ENCODE measurements around the gene SEMA5A. TPM values are rescaled to one million over a fixed set of nuclear protein-coding genes. Genes with fewer than 3 reads are reported as not detected.
A peak's percentile ranks its signal among the peaks of the same experiment; 100 is the strongest.

Gene SEMA5A
- total and polyA plus RNA-seq, 2 of the 13 experiments (the other 11 are each of a cell fraction or from before 2014, with no cell fraction given) = 0.01 TPM; not detected in 1

DNA sequence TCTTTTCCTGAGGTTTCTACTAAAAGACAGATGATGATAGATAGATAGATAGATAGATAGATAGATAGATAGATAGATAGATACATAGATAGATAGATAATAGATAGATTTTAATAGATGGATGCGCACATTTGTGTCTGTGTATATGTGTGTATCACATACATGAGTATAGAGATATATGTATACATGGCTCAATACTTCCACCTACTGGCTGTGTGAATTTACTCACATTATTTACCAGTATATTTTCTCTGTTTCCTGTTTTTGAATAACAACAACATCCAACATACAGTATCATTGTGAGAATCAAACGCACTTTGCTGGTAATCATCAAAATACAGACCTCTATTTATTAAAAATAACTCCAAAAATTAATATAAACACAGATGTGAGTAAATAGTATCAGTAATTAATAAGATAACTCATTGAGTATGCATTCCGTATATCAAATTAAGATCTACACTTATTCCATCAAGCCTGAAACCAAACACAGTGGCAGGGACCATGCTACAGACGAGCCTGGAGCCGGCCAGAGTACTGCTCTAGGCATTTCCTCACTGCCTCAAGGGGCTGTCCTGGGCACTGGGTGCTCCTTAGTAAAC lies 338.0 kb downstream of the SEMA5A start:
- in situ Hi-C loops (cut with HindIII; ENCODE audit: extremely low pct_ligation_motif_present, low pct_unique_long_range_greater_than_20kb) = loop anchor here (5.0 kb wide), 1 partner anchor 1281 kb away; no protein-coding TSS in a partner anchor

More for the DNA sequence above, 338.0 kb downstream of the SEMA5A start:
- DNase-seq (ENCODE audit: low spot score) = peak; percentile 34
- WGBS (ENCODE audit: low lambda C conversion rate) = 23% methylated on average over 5 of the region's 5 CpGs
- no TSS peak for BruUV-seq (replicated peaks)
- no peaks in the 10 kb centered on the region for H3K4me1 ChIP-seq (ENCODE audit: insufficient read depth, low read length)
- peak; percentile 53; the same call in 1 of the 2 replicates for TF ChIP-seq SMC3 (IDR thresholded peaks at IDR 0.05; ENCODE audit: low read length)
- TF ChIP-seq, protein P1, sequence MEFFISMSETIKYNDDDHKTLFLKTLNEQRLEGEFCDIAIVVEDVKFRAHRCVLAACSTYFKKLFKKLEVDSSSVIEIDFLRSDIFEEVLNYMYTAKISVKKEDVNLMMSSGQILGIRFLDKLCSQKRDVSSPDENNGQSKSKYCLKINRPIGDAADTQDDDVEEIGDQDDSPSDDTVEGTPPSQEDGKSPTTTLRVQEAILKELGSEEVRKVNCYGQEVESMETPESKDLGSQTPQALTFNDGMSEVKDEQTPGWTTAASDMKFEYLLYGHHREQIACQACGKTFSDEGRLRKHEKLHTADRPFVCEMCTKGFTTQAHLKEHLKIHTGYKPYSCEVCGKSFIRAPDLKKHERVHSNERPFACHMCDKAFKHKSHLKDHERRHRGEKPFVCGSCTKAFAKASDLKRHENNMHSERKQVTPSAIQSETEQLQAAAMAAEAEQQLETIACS (CRISPR knock-in tag; IDR thresholded peaks at IDR 0.05) = no peak
- TF ChIP-seq KLF16 (CRISPR knock-in tag; IDR thresholded peaks at IDR 0.05) = no peak
- no peak for TF ChIP-seq ZKSCAN1 (IDR thresholded peaks at IDR 0.05; ENCODE audit: low read length)
- TF ChIP-seq, protein P2, sequence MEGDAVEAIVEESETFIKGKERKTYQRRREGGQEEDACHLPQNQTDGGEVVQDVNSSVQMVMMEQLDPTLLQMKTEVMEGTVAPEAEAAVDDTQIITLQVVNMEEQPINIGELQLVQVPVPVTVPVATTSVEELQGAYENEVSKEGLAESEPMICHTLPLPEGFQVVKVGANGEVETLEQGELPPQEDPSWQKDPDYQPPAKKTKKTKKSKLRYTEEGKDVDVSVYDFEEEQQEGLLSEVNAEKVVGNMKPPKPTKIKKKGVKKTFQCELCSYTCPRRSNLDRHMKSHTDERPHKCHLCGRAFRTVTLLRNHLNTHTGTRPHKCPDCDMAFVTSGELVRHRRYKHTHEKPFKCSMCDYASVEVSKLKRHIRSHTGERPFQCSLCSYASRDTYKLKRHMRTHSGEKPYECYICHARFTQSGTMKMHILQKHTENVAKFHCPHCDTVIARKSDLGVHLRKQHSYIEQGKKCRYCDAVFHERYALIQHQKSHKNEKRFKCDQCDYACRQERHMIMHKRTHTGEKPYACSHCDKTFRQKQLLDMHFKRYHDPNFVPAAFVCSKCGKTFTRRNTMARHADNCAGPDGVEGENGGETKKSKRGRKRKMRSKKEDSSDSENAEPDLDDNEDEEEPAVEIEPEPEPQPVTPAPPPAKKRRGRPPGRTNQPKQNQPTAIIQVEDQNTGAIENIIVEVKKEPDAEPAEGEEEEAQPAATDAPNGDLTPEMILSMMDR (CRISPR knock-in tag; IDR thresholded peaks at IDR 0.05) = peak; percentile 60
- TF ChIP-seq ZNF101 (CRISPR knock-in tag; IDR thresholded peaks at IDR 0.05; ENCODE audit: borderline replicate concordance, low read depth) = no peak
- TF ChIP-seq STAG1 (CRISPR knock-in tag; IDR thresholded peaks at IDR 0.05) = peak; percentile 71
- TF ChIP-seq, protein P3, sequence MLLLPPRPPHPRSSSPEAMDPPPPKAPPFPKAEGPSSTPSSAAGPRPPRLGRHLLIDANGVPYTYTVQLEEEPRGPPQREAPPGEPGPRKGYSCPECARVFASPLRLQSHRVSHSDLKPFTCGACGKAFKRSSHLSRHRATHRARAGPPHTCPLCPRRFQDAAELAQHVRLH (CRISPR knock-in tag; IDR thresholded peaks at IDR 0.05; ENCODE audit: borderline replicate concordance, low read depth) = no peak
- no peak for TF ChIP-seq ZNF558 (CRISPR knock-in tag; IDR thresholded peaks at IDR 0.05; ENCODE audit: borderline replicate concordance)
- H4K20me1 ChIP-seq (ENCODE audit: insufficient read depth, low read length) = no peaks in the 10 kb centered on the region
- H3K36me3 ChIP-seq (replicated peaks in 1 of 2; ENCODE audit: control insufficient read depth in 1 of 2, insufficient read depth in 2 of 2, low read length in 2 of 2) = no peaks in the 10 kb centered on the region
- FAIRE-seq = no peak
- POLR2A ChIA-PET = no interaction called here
- no peak overlapping the region for H2AFZ ChIP-seq (ENCODE audit: low read length)
- H3K79me2 ChIP-seq (ENCODE audit: insufficient read depth, low read length) = no peaks in the 10 kb centered on the region
- H3K4me2 ChIP-seq (ENCODE audit: low read depth, low read length) = no peak overlapping the region
- H3K9me3 ChIP-seq (ENCODE audit: low read length) = no peaks in the 10 kb centered on the region
- no peak overlapping the region for H3K9ac ChIP-seq (ENCODE audit: insufficient read depth, low read depth, low read length)
- CTCF ChIA-PET (ENCODE audit: low intra/inter-chr PET ratio, low total read pairs) = interaction anchor here (1.7 kb wide), 1 partner anchor 1281 kb away, joined by 20 read pairs; no protein-coding TSS in a partner anchor
- H3K4me3 ChIP-seq (replicated peaks in 1 of 3; ENCODE audit: insufficient read depth in 1 of 3, low read depth in 2 of 3, low read length in 3 of 3) = no peak overlapping the region
- no peak overlapping the region for H3K27ac ChIP-seq (ENCODE audit: extremely low read length, insufficient read depth, low read length)
- no peaks in the 10 kb centered on the region for H3K27me3 ChIP-seq (ENCODE audit: control insufficient read depth in 1 of 2, insufficient read depth in 2 of 2, low read length in 2 of 2)
- intact Hi-C loops (cut with micrococcal nuclease; ENCODE audit: unreplicated experiment) = loop anchor here (2.0 to 5.0 kb wide), 3 partner anchors 1195 to 1946 kb away; no protein-coding TSS in a partner anchor
- ATAC-seq = peak; percentile 72; the same call in 2 of the 3 replicates
